H1 (cell line): ENCODE data around the gene RBM47. TPM values are rescaled to one million over a fixed set of nuclear protein-coding genes. Genes with fewer than 3 reads are reported as not detected.

Experiments used
- CTCF ChIA-PET: fragments of 300-600 bp; sonication (Branson Sonifier 250); formaldehyde crosslinking; loops from one replicate; lab custom pipeline; 2021; ENCODE audit not compliant: partially characterized antibody; lab: Charles Lee
- POLR2A ChIA-PET: fragments of 300-600 bp; sonication (Branson Sonifier 250); formaldehyde crosslinking; loops from one replicate; lab custom pipeline; 2021; ENCODE audit warnings: inconsistent platforms; ENCODE audit not compliant: partially characterized antibody; lab: Charles Lee
- DNase-seq, 2 experiments: peaks; one replicate each; pipeline versions ENCODE4 v3.0.0 to v3.0.0-alpha.2; 2010 to 2022; ENCODE audit warnings: low spot score in 2 of 2, low read depth in 1 of 2, mixed read lengths in 1 of 2
- FAIRE-seq: peaks from 2 replicates; lab custom pipeline; 2011; peaks lifted over from hg19 to GRCh38; lab: Jason Lieb, UNC
- H2AFZ ChIP-seq: 2 replicates; pipeline ENCODE4 v1.8.1; 2012; ENCODE audit warnings: low read length, inconsistent platforms
- H2AK5ac ChIP-seq: 2 replicates; pipeline ENCODE4 v1.6.1; 2013; ENCODE audit warnings: low read depth, low read length
- H2BK120ac ChIP-seq: replicated peaks from 2 replicates; pipeline ENCODE3; 2013; ENCODE audit warnings: low read depth, low read length, inconsistent platforms
- H2BK12ac ChIP-seq: 2 replicates; pipeline ENCODE4 v1.6.1; 2013; ENCODE audit warnings: low read depth, low read length
- H2BK15ac ChIP-seq: 2 replicates; pipeline ENCODE4 v1.6.1; 2013; ENCODE audit warnings: low read length
- H2BK20ac ChIP-seq: 2 replicates; pipeline ENCODE4 v1.6.1; 2013; ENCODE audit warnings: low read length
- H2BK5ac ChIP-seq: 2 replicates; pipeline ENCODE4 v1.6.1; 2013; ENCODE audit warnings: low read depth, low read length
- H3K14ac ChIP-seq: 2 replicates; pipeline ENCODE4 v1.6.1; 2013; ENCODE audit warnings: inconsistent platforms; ENCODE audit not compliant: insufficient read length
- H3K18ac ChIP-seq: 2 replicates; pipeline ENCODE4 v1.6.1; 2013; ENCODE audit warnings: low read length; ENCODE audit errors: extremely low read depth
- H3K23ac ChIP-seq: 2 replicates; pipeline ENCODE4 v1.6.1; 2013; ENCODE audit warnings: inconsistent platforms; ENCODE audit not compliant: insufficient read length
- H3K23me2 ChIP-seq: 2 replicates; pipeline ENCODE4 v1.6.1; 2013; ENCODE audit warnings: low read depth, low read length
- H3K27ac ChIP-seq: 2 replicates; pipeline ENCODE4 v1.6.1; 2011; ENCODE audit warnings: low read depth, low read length, inconsistent platforms
- H3K27me3 ChIP-seq, 4 experiments: replicated peaks in 1 of 4; 1 replicate in 1 of 4; 2 replicates in 3 of 4; pipeline versions ENCODE4 v1.6.1 to v1.8.1; 2011 to 2013; ENCODE audit warnings: low read length in 3 of 4, mild to moderate bottlenecking in 3 of 4, inconsistent platforms in 2 of 4, mixed read lengths in 2 of 4, moderate library complexity in 1 of 4; ENCODE audit not compliant: control insufficient read depth in 3 of 4, insufficient read depth in 3 of 4; ENCODE audit errors: extremely low read depth in 1 of 4
- H3K36me3 ChIP-seq, 4 experiments: 2 replicates each; pipeline versions ENCODE4 v1.6.1 to v1.8.1; 2011 to 2013; ENCODE audit warnings: mild to moderate bottlenecking in 4 of 4, low read length in 3 of 4, moderate library complexity in 2 of 4, control low read depth in 1 of 4, inconsistent platforms in 1 of 4; ENCODE audit not compliant: insufficient read depth in 4 of 4, control insufficient read depth in 2 of 4
- H3K4ac ChIP-seq: replicated peaks from 2 replicates; pipeline ENCODE3; 2013; ENCODE audit warnings: low read length, low read depth, mixed read lengths, inconsistent platforms; ENCODE audit not compliant: insufficient read length
- H3K4me1 ChIP-seq, 4 experiments: replicated peaks in 1 of 4; 1 replicate in 1 of 4; 2 replicates in 3 of 4; pipeline versions ENCODE4 v1.6.1 to v1.8.1; 2011 to 2013; ENCODE audit warnings: low read length in 3 of 4, inconsistent platforms in 2 of 4, mixed read lengths in 1 of 4; ENCODE audit not compliant: insufficient read depth in 4 of 4, control insufficient read depth in 3 of 4
- H3K4me2 ChIP-seq, 2 experiments: 2 replicates each; pipeline versions ENCODE4 v1.6.1 to v1.8.1; 2011 to 2013; ENCODE audit warnings: low read depth in 2 of 2, low read length in 2 of 2, control low read depth in 1 of 2, inconsistent platforms in 1 of 2, mild to moderate bottlenecking in 1 of 2; ENCODE audit not compliant: insufficient read depth in 1 of 2
- H3K4me3 ChIP-seq, 4 experiments: fragments of 200-600, 300-600 bp in 1 of 4; sonication (generic), shearing (Covaris generic), sonication (Bioruptor Twin) in 1 of 4; 2 replicates each; pipeline versions ENCODE4 v1.5.1 to v1.8.1; 2011 to 2016; ENCODE audit warnings: low read length in 4 of 4, low read depth in 3 of 4, control low read depth in 2 of 4, inconsistent platforms in 2 of 4, mild to moderate bottlenecking in 2 of 4, mixed read lengths in 1 of 4, moderate library complexity in 1 of 4; ENCODE audit not compliant: insufficient read depth in 2 of 4; ENCODE audit errors: extremely low read depth in 1 of 4
- H3K56ac ChIP-seq: replicated peaks from 2 replicates; pipeline ENCODE3; 2013; ENCODE audit warnings: low read depth, mild to moderate bottlenecking, mixed read lengths, low read length, inconsistent platforms; ENCODE audit not compliant: insufficient read length
- H3K79me1 ChIP-seq: 2 replicates; pipeline ENCODE4 v1.6.1; 2013; ENCODE audit warnings: low read depth, low read length, control low read depth
- H3K79me2 ChIP-seq, 2 experiments: 2 replicates each; pipeline versions ENCODE4 v1.6.1 to v1.8.1; 2012 to 2013; ENCODE audit warnings: low read length in 2 of 2, mild to moderate bottlenecking in 2 of 2, inconsistent platforms in 1 of 2; ENCODE audit not compliant: insufficient read depth in 2 of 2, control insufficient read depth in 1 of 2
- H3K9ac ChIP-seq, 4 experiments: replicated peaks in 1 of 4; 1 replicate in 1 of 4; 2 replicates in 3 of 4; pipeline versions ENCODE4 v1.6.1 to v1.8.1; 2011 to 2013; ENCODE audit warnings: low read depth in 3 of 4, low read length in 3 of 4, control low read depth in 2 of 4, mild to moderate bottlenecking in 2 of 4, moderate library complexity in 2 of 4, inconsistent platforms in 1 of 4; ENCODE audit errors: extremely low read depth in 1 of 4
- H3K9me3 ChIP-seq, 2 experiments: 2 replicates each; pipeline versions ENCODE4 v1.6.1 to v1.8.1; 2012 to 2013; ENCODE audit warnings: mild to moderate bottlenecking in 2 of 2, moderate library complexity in 2 of 2, control low read depth in 1 of 2, inconsistent platforms in 1 of 2, low read depth in 1 of 2, low read length in 1 of 2, mixed read lengths in 1 of 2; ENCODE audit not compliant: insufficient read depth in 2 of 2
- H4K20me1 ChIP-seq, 2 experiments: replicated peaks in 1 of 2; 2 replicates each; pipeline versions ENCODE3 to v1.8.1; 2011 to 2013; ENCODE audit warnings: inconsistent platforms in 2 of 2, low read length in 2 of 2, mild to moderate bottlenecking in 1 of 2; ENCODE audit not compliant: insufficient read depth in 2 of 2, control insufficient read depth in 1 of 2
- H4K5ac ChIP-seq: 2 replicates; pipeline ENCODE4 v1.6.1; 2013; ENCODE audit warnings: low read length, low read depth, mixed read lengths, inconsistent platforms; ENCODE audit not compliant: insufficient read length
- H4K8ac ChIP-seq: 2 replicates; pipeline ENCODE4 v1.8.0; 2013; ENCODE audit warnings: mild to moderate bottlenecking, moderate library complexity, low read length, inconsistent platforms; ENCODE audit not compliant: insufficient read depth; ENCODE audit errors: extremely low read depth
- H4K91ac ChIP-seq: replicated peaks from 2 replicates; pipeline ENCODE3; 2013; ENCODE audit warnings: low read length, mixed read lengths, inconsistent platforms; ENCODE audit not compliant: insufficient read length
- SIX5 ChIP-seq: IDR thresholded peaks from 2 replicates; pipeline ENCODE4 v1.6.1; 2011; ENCODE audit warnings: mild to moderate bottlenecking, low read depth, low read length
- SP4 ChIP-seq: IDR thresholded peaks from 2 replicates; pipeline ENCODE4 v1.6.1; 2012; ENCODE audit warnings: low read length, inconsistent platforms
- WGBS, 2 experiments: shearing (Covaris generic) in 1 of 2; methylation state at CpG; one replicate each; pipeline versions ENCODE4 v1.1.6 to v1.1.7; 2013 to 2015; ENCODE audit warnings: low lambda C conversion rate in 2 of 2, mixed read lengths in 2 of 2, inconsistent platforms in 1 of 2, low coverage in 1 of 2, missing lambda C conversion rate in 1 of 2; ENCODE audit not compliant: insufficient replicate concordance in 2 of 2, insufficient coverage in 1 of 2, insufficient read length in 1 of 2; ENCODE audit errors: extremely low coverage in 1 of 2, missing lambda C conversion rate in 1 of 2; 5-methylcytosine and 5-hydroxymethylcytosine counted together
- polyA plus RNA-seq, 7 experiments: library from polyadenylated mRNA; depleted of rRNA in 3 of 7; stranded (reverse) in 5 of 7; unstranded in 2 of 7; fragments of >200 nt in 5 of 7; fragments of 200-250 nt in 2 of 7; gene quantifications; 1 replicate in 5 of 7; 2 replicates in 1 of 7; 4 replicates in 1 of 7; pipeline versions ENCODE4 v1.2.1 to v1.2.3, GENCODE V29; 2011 to 2013; ENCODE audit warnings: missing spikeins in 2 of 7, mixed read lengths in 2 of 7
- total RNA-seq: library from RNA; stranded (reverse); fragmentation: NEBNext Ultra II Directional; extraction: Animal tissue kit (Norgen Biotek cat#: 25700); gene quantifications from 2 replicates; pipeline ENCODE4 v1.2.1, GENCODE V29; 2021

The RBM47 gene
- total and polyA plus RNA-seq, 2 of the 8 experiments (the other 6 are each of a cell fraction or from before 2014, with no cell fraction given), result 42.8 to 78.9 TPM

DNA sequence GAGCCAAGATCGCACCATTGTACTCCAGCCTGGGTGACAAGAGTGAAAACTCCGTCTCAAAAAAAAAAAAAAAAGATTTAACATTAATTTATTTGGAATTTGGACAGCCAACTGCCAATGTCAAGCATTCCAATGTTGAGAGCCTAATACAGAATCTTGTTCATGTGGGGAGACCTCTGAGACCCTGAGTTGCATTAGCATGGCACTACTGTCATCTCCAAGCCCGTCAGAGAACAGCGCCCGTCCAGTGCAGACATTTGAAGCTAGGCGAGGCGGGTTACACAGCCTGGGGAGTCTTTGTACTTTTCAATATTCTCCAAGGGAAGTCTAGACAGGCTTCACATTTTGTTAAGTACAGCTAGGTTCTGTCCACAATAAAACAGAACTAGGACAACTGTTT is 167.8 kb downstream of the RBM47 start:
- H3K79me1 ChIP-seq, result no peaks in the 10 kb centered on the region
- no peaks in the 10 kb centered on the region for H3K23me2 ChIP-seq
- H3K27me3 ChIP-seq, result no peaks in the 10 kb centered on the region
- H4K91ac ChIP-seq, result no peak overlapping the region
- no peak overlapping the region for H2BK20ac ChIP-seq
- no peak overlapping the region for H4K5ac ChIP-seq
- H3K14ac ChIP-seq, result no peak overlapping the region
- H3K9me3 ChIP-seq, result no peaks in the 10 kb centered on the region
- no peak overlapping the region for H2BK12ac ChIP-seq
- H3K4me2 ChIP-seq, result no peak overlapping the region
- no peak overlapping the region for H3K18ac ChIP-seq
- no peak for DNase-seq
- ChIA-PET CTCF (interaction anchor here (1.1 kb wide), 1 partner anchor 23 kb away, joined by 3 read pairs; no protein-coding TSS in a partner anchor), POLR2A (interaction anchor here (0.6 to 0.9 kb wide), 2 partner anchors 15 to 63 kb away, joined by 3 to 7 read pairs; no protein-coding TSS in a partner anchor)
- H3K56ac ChIP-seq, result no peak overlapping the region
- no peak overlapping the region for H2AK5ac ChIP-seq
- no peak overlapping the region for H3K4ac ChIP-seq
- H2BK15ac ChIP-seq, result no peak overlapping the region
- TF ChIP-seq SIX5, result no peak
- no peak for TF ChIP-seq SP4
- peaks cover 0 to 2% of the 10 kb centered on the region in 2 experiments for H4K20me1 ChIP-seq
- no peak overlapping the region for H3K23ac ChIP-seq
- no peak overlapping the region for H2AFZ ChIP-seq
- no peak overlapping the region for H2BK120ac ChIP-seq
- no peak overlapping the region; the same call in 1 of the 2 replicates for H3K27ac ChIP-seq
- 91% methylated on average over 7 of the region's 7 CpGs; no CpG with 5 or more reads in 1 of the 2 experiments for WGBS, 2 experiments
- no peak for FAIRE-seq
- H3K4me3 ChIP-seq, result no peak overlapping the region
- no peak overlapping the region for H4K8ac ChIP-seq
- peaks cover 0 to 4% of the 10 kb centered on the region in 2 experiments; a peak in 1 of 4 replicates for H3K79me2 ChIP-seq
- no peaks in the 10 kb centered on the region for H3K4me1 ChIP-seq
- H2BK5ac ChIP-seq, result no peak overlapping the region
- peaks cover 0 to 4% (median 3%) of the 10 kb centered on the region in 4 experiments; a peak in 2 of 8 replicates for H3K36me3 ChIP-seq
- no peak overlapping the region for H3K9ac ChIP-seq
